ENCODE measurements around the gene CUEDC1.

The CUEDC1 gene

DNA sequence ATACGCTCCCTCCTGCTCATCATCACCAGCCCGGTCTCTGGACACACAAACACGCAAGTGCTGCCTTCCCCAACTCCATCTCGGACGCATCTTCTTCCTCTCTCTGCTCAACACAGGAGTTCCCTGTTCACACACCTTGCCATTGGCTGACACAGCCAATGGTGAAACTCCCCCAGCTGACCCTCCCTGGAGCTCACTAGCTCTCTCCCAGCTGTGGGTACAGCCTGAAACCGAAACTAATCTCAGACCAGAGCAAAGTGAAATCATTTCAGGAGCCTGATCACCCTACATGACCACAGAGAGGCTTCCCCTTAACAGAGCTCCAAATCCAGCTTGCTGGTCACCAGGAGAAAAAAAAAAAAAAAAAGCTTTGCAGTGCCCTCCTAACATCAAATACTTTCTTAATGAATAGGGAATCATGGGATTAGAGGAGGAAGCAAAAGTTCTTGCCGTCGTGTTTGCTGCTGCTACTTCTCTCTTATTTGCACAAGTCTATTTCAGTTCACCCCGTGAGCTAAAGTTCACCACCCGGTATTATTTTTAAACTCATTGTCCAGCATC is 8.3 kb downstream of the CUEDC1 start:
- H3K27me3 ChIP-seq (ENCODE audit: control insufficient read depth, insufficient read depth, low read length): no peaks in the 10 kb centered on the region
- H3K4me1 ChIP-seq: no peaks in the 10 kb centered on the region

DNA sequence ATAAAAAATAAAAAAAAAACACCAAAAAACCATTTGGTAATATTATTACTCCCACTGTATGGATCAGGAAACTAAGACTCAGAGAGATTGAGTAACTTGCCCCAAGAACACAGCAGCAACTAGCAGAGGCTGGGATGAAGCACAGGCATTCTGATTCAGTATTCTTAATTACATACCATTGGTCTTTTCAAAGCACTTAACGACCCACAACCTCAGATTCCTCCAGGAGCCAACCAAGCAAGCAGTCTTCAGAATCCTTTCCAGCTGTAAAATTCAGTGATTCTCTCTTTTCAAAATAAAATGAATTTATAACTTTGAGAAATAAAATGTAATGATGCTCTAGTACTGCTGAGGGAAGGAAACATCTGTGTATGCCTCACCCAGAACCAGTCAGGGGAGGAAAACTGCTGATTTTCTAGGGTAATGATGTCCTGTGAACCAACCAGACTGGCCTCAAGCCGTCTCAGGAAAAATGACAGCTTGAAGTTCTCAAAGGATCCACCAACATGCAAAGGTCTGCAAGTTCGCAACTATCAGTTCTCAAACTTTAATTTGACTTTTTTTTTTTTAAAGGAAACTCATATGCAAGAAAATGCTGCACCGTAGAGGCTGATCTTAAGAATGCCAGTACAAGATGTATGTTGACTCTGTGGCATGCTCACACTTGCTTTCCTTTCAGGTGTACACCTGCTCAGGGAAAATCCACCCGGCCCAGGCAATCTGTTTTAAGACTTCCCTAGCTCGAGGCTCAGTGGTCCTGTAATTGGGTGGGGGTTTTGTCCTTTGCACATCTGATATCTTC is 9.0 kb downstream of the CUEDC1 start:
- H3K27me3 ChIP-seq (ENCODE audit: control insufficient read depth, insufficient read depth, low read length): no peaks in the 10 kb centered on the region
- H3K4me3 ChIP-seq (ENCODE audit: low read depth, low read length): no peak overlapping the region
- no peaks in the 10 kb centered on the region for H3K36me3 ChIP-seq (ENCODE audit: control insufficient read depth, insufficient read depth, low read length)
- H3K9me3 ChIP-seq (ENCODE audit: control insufficient read depth, low read length): no peaks in the 10 kb centered on the region
- TF ChIP-seq, protein P1, sequence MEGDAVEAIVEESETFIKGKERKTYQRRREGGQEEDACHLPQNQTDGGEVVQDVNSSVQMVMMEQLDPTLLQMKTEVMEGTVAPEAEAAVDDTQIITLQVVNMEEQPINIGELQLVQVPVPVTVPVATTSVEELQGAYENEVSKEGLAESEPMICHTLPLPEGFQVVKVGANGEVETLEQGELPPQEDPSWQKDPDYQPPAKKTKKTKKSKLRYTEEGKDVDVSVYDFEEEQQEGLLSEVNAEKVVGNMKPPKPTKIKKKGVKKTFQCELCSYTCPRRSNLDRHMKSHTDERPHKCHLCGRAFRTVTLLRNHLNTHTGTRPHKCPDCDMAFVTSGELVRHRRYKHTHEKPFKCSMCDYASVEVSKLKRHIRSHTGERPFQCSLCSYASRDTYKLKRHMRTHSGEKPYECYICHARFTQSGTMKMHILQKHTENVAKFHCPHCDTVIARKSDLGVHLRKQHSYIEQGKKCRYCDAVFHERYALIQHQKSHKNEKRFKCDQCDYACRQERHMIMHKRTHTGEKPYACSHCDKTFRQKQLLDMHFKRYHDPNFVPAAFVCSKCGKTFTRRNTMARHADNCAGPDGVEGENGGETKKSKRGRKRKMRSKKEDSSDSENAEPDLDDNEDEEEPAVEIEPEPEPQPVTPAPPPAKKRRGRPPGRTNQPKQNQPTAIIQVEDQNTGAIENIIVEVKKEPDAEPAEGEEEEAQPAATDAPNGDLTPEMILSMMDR (IDR thresholded peaks at IDR 0.05): no peak
- H3K27ac ChIP-seq: no peak overlapping the region
- no peak overlapping the region for H2AFZ ChIP-seq
- H3K9ac ChIP-seq: no peak overlapping the region
- peak overlapping the region; percentile 33 for H3K4me2 ChIP-seq (ENCODE audit: low read length)
- no peaks in the 10 kb centered on the region for H3K79me2 ChIP-seq
- no peaks in the 10 kb centered on the region for H3K4me1 ChIP-seq

More for the DNA sequence above, 8.3 kb downstream of the CUEDC1 start:
- Histone ChIP-seq H3K9me3 (ENCODE audit: control insufficient read depth, low read length) (no peaks in the 10 kb centered on the region), H3K9ac (no peak overlapping the region), H3K79me2 (no peaks in the 10 kb centered on the region), H3K4me3 (ENCODE audit: low read depth, low read length) (no peak overlapping the region), H3K4me2 (ENCODE audit: low read length) (peak overlapping the region; percentile 33), H2AFZ (no peak overlapping the region), H3K36me3 (ENCODE audit: control insufficient read depth, insufficient read depth, low read length) (no peaks in the 10 kb centered on the region), H3K27ac (no peak overlapping the region)
- TF ChIP-seq, protein P1 (IDR thresholded peaks at IDR 0.05): no peak

DNA sequence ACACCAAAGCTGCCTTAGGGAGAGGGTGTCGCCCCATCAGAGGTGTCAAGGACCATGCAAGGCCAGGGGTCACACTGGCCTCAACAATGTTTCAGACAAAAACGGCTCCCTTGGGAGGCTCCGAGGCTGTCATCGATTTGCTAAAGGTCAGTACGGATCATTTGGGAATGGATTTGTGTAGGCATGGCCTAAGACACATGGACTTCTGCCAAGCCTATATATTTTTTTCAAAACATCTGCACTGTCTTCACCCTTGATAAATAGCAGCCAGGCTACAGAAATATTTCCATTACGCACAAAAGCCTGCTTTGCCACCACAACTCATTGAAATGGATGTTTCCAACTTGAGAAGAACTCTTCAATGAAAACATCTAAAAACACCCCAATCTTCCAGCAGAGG is 10.3 kb downstream of the CUEDC1 start:
- H3K9ac ChIP-seq: no peak overlapping the region

DNA sequence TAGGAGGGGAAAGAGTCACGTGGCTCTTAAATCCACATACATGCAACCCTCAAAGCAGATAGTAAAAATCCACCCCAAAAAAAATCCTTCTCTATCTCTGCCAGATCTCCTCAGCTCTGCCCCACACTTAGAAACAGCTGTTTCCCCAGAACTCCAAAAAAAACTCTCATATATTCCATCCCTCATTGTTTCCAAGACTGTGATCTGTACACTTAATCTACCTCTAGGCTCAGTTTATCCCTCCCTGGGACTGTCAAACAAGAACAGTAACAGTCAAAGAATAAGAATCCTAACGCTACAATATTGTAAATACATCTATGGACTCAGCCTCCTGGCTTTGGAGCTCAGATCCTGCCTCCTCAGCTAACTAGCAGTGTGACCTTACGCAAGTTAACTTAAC is 11.6 kb downstream of the CUEDC1 start:
- TF ChIP-seq, protein P1 (IDR thresholded peaks at IDR 0.05): no peak
- no peak overlapping the region for H3K4me3 ChIP-seq (ENCODE audit: low read depth, low read length)
- no peak overlapping the region for H2AFZ ChIP-seq
- H3K4me1 ChIP-seq: no peaks in the 10 kb centered on the region
- H3K4me2 ChIP-seq (ENCODE audit: low read length): no peak overlapping the region
- no peaks in the 10 kb centered on the region for H3K9me3 ChIP-seq (ENCODE audit: control insufficient read depth, low read length)
- H3K27ac ChIP-seq: no peak overlapping the region
- no peaks in the 10 kb centered on the region for H3K36me3 ChIP-seq (ENCODE audit: control insufficient read depth, insufficient read depth, low read length)
- peaks cover 3% of the 10 kb centered on the region for H3K79me2 ChIP-seq
- no peaks in the 10 kb centered on the region for H3K27me3 ChIP-seq (ENCODE audit: control insufficient read depth, insufficient read depth, low read length)
- H3K9ac ChIP-seq: no peak overlapping the region

More for the DNA sequence above, 10.3 kb downstream of the CUEDC1 start:
- Histone ChIP-seq H3K4me1 (no peaks in the 10 kb centered on the region), H3K27ac (no peak overlapping the region), H3K4me2 (ENCODE audit: low read length) (no peak overlapping the region), H3K9me3 (ENCODE audit: control insufficient read depth, low read length) (no peaks in the 10 kb centered on the region), H3K79me2 (no peaks in the 10 kb centered on the region), H3K4me3 (ENCODE audit: low read depth, low read length) (no peak overlapping the region), H2AFZ (no peak overlapping the region), H3K27me3 (ENCODE audit: control insufficient read depth, insufficient read depth, low read length) (no peaks in the 10 kb centered on the region), H3K36me3 (ENCODE audit: control insufficient read depth, insufficient read depth, low read length) (no peaks in the 10 kb centered on the region)
- TF ChIP-seq, protein P1 (IDR thresholded peaks at IDR 0.05): no peak

All from parathyroid adenoma (tissue), 2 donors.